Neural progenitor cell (in vitro differentiated cells): ENCODE measurements around the gene CBY2.

Experiments used
- CTCF ChIP-seq: fragments of 200-600 bp; sonication (generic); IDR thresholded peaks from 2 replicates; pipeline ENCODE4 v1.5.1; 2017; ENCODE audit warnings: antibody characterized with exemption, mild to moderate bottlenecking
- EZH2 ChIP-seq: fragments of 200-600 bp; sonication (generic); IDR thresholded peaks from 2 replicates; pipeline ENCODE4 v1.6.1; 2017; ENCODE audit warnings: antibody characterized with exemption, mild to moderate bottlenecking, moderate library complexity
- EZH2phosphoT487 ChIP-seq: fragments of 200-600 bp; sonication (generic); IDR thresholded peaks from 2 replicates; pipeline ENCODE4 v1.6.1; 2017; ENCODE audit warnings: antibody characterized with exemption

GRCh38 chr13:45731455-45731854 lies 29.3 kb downstream of the CBY2 start:
- TF ChIP-seq CTCF, result no peak
- no peak for TF ChIP-seq EZH2
- no peak for TF ChIP-seq EZH2phosphoT487
